ENCODE results near the gene PLA2G4F.

DNA sequence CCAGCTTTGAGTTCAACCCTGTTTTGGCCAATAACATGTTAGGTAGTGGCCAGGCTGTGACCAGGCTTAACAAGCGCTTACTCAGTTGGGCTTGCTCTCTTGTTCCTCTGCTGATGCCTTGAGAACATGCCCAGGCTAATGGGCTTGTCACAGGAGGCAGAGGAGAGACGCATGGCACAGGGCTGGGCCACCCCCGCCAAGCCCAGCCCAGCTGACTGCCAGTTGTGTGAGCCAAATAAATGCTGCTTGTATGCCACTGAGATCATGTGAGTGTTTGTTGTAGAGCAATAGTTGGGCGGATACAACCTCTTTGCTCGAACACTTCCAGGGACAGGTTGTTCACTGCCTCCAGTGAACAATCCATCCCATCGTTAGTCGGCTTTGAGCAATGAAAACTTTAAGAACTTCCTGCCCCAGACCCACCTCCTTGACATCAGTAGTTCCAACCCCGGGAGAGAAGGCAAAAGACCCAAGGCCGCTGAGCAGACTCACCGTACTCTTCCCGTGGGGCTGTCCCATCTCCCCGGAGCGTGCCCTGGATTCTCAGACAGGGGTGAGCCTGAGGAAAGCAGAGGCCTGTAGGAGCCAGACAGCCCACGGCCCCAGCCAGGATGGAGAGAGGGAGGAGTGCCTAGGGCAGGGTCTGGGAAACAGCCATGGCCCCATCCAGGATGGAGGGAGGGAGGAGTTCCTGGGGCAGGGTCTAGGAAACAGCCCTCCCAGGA lies 4.1 kb downstream of the PLA2G4F start:
- TF ChIP-seq EP300 (IDR thresholded peaks at IDR 0.05): no peak
- TF ChIP-seq, protein P1, sequence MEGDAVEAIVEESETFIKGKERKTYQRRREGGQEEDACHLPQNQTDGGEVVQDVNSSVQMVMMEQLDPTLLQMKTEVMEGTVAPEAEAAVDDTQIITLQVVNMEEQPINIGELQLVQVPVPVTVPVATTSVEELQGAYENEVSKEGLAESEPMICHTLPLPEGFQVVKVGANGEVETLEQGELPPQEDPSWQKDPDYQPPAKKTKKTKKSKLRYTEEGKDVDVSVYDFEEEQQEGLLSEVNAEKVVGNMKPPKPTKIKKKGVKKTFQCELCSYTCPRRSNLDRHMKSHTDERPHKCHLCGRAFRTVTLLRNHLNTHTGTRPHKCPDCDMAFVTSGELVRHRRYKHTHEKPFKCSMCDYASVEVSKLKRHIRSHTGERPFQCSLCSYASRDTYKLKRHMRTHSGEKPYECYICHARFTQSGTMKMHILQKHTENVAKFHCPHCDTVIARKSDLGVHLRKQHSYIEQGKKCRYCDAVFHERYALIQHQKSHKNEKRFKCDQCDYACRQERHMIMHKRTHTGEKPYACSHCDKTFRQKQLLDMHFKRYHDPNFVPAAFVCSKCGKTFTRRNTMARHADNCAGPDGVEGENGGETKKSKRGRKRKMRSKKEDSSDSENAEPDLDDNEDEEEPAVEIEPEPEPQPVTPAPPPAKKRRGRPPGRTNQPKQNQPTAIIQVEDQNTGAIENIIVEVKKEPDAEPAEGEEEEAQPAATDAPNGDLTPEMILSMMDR (IDR thresholded peaks at IDR 0.05): no peak

Data from tibial nerve (tissue), 4 donors.